Measurements from ENCODE around the gene UNC13A. TPM values are rescaled to one million over a fixed set of nuclear protein-coding genes. Genes with fewer than 3 reads are reported as not detected.
A peak's percentile ranks its signal among the peaks of the same experiment; 100 is the strongest.

The UNC13A gene
- total RNA-seq, 1 donor from 2014 or later, result 1.2 TPM

DNA sequence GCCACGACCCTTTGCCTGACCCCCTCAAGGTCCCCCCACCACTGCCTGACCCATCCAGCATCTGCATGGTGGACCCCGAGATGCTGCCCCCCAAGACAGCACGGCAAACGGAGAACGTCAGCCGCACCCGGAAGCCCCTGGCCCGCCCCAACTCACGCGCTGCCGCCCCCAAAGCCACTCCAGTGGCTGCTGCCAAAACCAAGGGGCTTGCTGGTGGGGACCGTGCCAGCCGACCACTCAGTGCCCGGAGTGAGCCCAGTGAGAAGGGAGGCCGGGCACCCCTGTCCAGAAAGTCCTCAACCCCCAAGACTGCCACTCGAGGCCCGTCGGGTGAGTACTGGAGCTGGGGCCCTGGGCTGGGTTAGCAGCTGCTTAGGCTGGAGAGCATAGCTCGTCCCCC, 39.7 kb upstream of the UNC13A start:
- peaks cover 41% of the 10 kb centered on the region for H3K36me3 Mint-ChIP-seq (ENCODE audit: low read depth, unreplicated experiment)
- TF ChIP-seq, protein P1, sequence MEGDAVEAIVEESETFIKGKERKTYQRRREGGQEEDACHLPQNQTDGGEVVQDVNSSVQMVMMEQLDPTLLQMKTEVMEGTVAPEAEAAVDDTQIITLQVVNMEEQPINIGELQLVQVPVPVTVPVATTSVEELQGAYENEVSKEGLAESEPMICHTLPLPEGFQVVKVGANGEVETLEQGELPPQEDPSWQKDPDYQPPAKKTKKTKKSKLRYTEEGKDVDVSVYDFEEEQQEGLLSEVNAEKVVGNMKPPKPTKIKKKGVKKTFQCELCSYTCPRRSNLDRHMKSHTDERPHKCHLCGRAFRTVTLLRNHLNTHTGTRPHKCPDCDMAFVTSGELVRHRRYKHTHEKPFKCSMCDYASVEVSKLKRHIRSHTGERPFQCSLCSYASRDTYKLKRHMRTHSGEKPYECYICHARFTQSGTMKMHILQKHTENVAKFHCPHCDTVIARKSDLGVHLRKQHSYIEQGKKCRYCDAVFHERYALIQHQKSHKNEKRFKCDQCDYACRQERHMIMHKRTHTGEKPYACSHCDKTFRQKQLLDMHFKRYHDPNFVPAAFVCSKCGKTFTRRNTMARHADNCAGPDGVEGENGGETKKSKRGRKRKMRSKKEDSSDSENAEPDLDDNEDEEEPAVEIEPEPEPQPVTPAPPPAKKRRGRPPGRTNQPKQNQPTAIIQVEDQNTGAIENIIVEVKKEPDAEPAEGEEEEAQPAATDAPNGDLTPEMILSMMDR (IDR thresholded peaks at IDR 0.05; ENCODE audit: unreplicated experiment), result no peak
- H3K4me3 Mint-ChIP-seq (ENCODE audit: unreplicated experiment), result peak overlapping the region; percentile 62
- no peaks in the 10 kb centered on the region for H3K9me3 Mint-ChIP-seq (ENCODE audit: unreplicated experiment)
- H3K27ac Mint-ChIP-seq (ENCODE audit: unreplicated experiment), result no peak overlapping the region
- H3K4me1 Mint-ChIP-seq (ENCODE audit: unreplicated experiment), result peaks cover 17% of the 10 kb centered on the region
- no peak for DNase-seq (ENCODE audit: low spot score)
- peaks cover 10% of the 10 kb centered on the region for H3K27me3 Mint-ChIP-seq (ENCODE audit: unreplicated experiment)

DNA sequence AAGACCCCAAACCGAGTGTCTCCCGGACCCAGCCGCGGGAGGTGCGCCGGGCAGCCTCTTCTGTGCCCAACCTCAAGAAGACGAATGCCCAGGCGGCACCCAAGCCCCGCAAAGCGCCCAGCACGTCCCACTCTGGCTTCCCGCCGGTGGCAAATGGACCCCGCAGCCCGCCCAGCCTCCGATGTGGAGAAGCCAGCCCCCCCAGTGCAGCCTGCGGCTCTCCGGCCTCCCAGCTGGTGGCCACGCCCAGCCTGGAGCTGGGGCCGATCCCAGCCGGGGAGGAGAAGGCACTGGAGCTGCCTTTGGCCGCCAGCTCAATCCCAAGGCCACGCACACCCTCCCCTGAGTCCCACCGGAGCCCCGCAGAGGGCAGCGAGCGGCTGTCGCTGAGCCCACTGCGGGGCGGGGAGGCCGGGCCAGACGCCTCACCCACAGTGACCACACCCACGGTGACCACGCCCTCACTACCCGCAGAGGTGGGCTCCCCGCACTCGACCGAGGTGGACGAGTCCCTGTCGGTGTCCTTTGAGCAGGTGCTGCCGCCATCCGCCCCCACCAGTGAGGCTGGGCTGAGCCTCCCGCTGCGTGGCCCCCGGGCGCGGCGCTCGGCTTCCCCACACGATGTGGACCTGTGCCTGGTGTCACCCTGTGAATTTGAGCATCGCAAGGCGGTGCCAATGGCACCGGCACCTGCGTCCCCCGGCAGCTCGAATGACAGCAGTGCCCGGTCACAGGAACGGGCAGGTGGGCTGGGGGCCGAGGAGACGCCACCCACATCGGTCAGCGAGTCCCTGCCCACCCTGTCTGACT, 39.0 kb upstream of the UNC13A start:
- DNase-seq (ENCODE audit: low spot score), result no peak
- Mint-ChIP-seq H3K4me3 (ENCODE audit: unreplicated experiment) (no peak overlapping the region), H3K9me3 (ENCODE audit: unreplicated experiment) (no peaks in the 10 kb centered on the region), H3K4me1 (ENCODE audit: unreplicated experiment) (peaks cover 21% of the 10 kb centered on the region), H3K27ac (ENCODE audit: unreplicated experiment) (no peak overlapping the region), H3K36me3 (ENCODE audit: low read depth, unreplicated experiment) (peaks cover 41% of the 10 kb centered on the region), H3K27me3 (ENCODE audit: unreplicated experiment) (peaks cover 12% of the 10 kb centered on the region)
- TF ChIP-seq, protein P1 (IDR thresholded peaks at IDR 0.05; ENCODE audit: unreplicated experiment), result no peak

DNA sequence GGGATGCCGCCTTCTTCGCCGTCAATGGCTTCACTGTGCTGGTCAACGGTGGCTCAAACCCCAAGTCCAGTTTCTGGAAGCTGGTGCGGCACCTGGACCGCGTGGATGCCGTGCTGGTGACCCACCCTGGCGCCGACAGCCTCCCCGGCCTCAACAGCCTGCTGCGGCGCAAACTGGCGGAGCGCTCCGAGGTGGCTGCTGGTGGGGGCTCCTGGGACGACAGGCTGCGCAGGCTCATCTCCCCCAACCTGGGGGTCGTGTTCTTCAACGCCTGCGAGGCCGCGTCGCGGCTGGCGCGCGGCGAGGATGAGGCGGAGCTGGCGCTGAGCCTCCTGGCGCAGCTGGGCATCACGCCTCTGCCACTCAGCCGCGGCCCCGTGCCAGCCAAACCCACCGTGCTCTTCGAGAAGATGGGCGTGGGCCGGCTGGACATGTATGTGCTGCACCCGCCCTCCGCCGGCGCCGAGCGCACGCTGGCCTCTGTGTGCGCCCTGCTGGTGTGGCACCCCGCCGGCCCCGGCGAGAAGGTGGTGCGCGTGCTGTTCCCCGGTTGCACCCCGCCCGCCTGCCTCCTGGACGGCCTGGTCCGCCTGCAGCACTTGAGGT, 38.1 kb upstream of the UNC13A start:
- TF ChIP-seq, protein P1 (IDR thresholded peaks at IDR 0.05; ENCODE audit: unreplicated experiment), result no peak
- Mint-ChIP-seq H3K27ac (ENCODE audit: unreplicated experiment) (no peak overlapping the region), H3K4me3 (ENCODE audit: unreplicated experiment) (no peak overlapping the region), H3K4me1 (ENCODE audit: unreplicated experiment) (peaks cover 28% of the 10 kb centered on the region), H3K27me3 (ENCODE audit: unreplicated experiment) (peaks cover 16% of the 10 kb centered on the region), H3K36me3 (ENCODE audit: low read depth, unreplicated experiment) (peaks cover 36% of the 10 kb centered on the region), H3K9me3 (ENCODE audit: unreplicated experiment) (no peaks in the 10 kb centered on the region)
- DNase-seq (ENCODE audit: low spot score), result no peak

DNA sequence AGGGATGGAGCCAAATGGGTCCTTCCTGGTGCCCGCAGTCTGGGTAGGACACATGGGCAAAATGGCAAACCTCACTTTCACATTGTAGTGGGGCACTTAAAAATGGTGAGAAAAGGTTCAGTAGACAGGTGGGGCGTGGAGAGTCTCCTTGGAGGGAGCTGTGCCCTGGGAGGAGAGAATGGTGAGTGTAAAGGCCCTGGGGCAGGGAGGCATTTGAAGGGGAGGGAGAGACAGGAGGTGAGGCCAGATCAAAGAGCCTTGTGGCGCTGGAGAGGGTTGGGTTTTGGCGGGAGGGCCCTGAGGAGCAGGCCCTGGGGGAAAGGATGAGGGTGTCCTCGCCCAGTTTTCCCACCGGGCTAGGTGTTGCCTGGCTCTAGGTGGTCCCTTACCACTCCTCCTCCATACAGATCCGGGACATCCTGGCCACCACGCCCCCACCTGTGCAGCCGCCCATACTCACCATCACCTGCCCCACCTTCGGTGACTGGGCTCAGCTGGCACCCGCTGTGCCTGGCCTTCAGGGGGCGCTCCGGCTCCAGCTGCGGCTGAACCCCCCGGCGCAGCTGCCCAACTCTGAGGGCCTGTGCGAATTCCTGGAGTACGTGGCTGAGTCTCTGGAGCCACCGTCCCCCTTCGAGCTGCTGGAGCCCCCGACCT, 37.4 kb upstream of the UNC13A start:
- H3K27ac Mint-ChIP-seq (ENCODE audit: unreplicated experiment), result peak overlapping the region; percentile 67
- H3K4me3 Mint-ChIP-seq (ENCODE audit: unreplicated experiment), result peak overlapping the region; percentile 62
- H3K4me1 Mint-ChIP-seq (ENCODE audit: unreplicated experiment), result peaks cover 32% of the 10 kb centered on the region
- peaks cover 16% of the 10 kb centered on the region for H3K27me3 Mint-ChIP-seq (ENCODE audit: unreplicated experiment)
- TF ChIP-seq, protein P1 (IDR thresholded peaks at IDR 0.05; ENCODE audit: unreplicated experiment), result peak; percentile 58
- no peaks in the 10 kb centered on the region for H3K9me3 Mint-ChIP-seq (ENCODE audit: unreplicated experiment)
- peaks cover 34% of the 10 kb centered on the region for H3K36me3 Mint-ChIP-seq (ENCODE audit: low read depth, unreplicated experiment)
- DNase-seq (ENCODE audit: low spot score), result no peak

All from endothelial cell (in vitro differentiated cells).